Measurements from ENCODE around the gene RNU6-7. TPM values are rescaled to one million over a fixed set of nuclear protein-coding genes. Genes with fewer than 3 reads are reported as not detected.

RNU6-7 gene
- not detected for total RNA-seq
- long read RNA-seq = 0 reads

DNA sequence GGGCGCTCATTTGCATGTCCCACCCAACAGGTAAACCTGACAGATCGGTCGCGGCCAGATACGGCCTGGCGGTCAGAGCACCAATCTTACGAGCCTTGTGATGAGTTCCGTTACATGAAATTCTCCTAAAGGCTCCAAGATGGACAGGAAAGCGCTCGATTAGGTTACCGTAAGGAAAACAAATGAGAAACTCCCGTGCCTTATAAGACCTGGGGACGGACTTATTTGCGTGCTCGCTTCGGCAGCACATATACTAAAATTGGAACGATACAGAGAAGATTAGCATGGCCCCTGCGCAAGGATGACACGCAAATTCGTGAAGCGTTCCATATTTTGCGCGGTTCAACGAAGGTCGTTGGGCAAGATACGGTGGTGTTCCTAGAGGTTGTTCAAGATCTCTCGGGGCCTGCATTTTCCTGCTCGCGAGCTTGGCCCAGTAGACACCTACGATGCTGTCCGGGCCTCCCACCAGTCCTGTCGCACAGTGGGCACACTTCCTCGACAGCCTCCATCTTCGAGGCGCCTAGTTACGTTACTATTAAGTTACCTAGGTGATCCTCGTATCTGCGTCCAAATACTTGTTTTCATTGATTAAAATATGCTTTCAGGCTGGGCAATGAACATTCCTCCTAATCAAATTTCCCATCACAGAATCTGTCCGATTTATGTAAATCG, at the start of gene RNU6-7:
Gene RNU6-7 (plus strand): TSS at position 230 of the 675 bp plus-strand sequence.
- ATAC-seq (peak in 1 of 4 donors; percentile 1), DNase-seq (peak in 1 of 3 donors; percentile 29)
- TF ChIP-seq, protein P1, sequence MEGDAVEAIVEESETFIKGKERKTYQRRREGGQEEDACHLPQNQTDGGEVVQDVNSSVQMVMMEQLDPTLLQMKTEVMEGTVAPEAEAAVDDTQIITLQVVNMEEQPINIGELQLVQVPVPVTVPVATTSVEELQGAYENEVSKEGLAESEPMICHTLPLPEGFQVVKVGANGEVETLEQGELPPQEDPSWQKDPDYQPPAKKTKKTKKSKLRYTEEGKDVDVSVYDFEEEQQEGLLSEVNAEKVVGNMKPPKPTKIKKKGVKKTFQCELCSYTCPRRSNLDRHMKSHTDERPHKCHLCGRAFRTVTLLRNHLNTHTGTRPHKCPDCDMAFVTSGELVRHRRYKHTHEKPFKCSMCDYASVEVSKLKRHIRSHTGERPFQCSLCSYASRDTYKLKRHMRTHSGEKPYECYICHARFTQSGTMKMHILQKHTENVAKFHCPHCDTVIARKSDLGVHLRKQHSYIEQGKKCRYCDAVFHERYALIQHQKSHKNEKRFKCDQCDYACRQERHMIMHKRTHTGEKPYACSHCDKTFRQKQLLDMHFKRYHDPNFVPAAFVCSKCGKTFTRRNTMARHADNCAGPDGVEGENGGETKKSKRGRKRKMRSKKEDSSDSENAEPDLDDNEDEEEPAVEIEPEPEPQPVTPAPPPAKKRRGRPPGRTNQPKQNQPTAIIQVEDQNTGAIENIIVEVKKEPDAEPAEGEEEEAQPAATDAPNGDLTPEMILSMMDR (IDR thresholded peaks at IDR 0.05) = no peak
- TF ChIP-seq POLR2A (IDR thresholded peaks at IDR 0.05) = no peak
- Histone ChIP-seq H3K27ac (peak within 1 kb of the TSS; percentile 89 to 96 (median 91)), H3K4me3 (peak within 1 kb of the TSS; percentile 68 to 84 (median 72)), H3K36me3 (no peaks in the 10 kb centered on the region), H3K27me3 (no peaks in the 10 kb centered on the region), H3K9me3 (no peaks in the 10 kb centered on the region), H3K4me1 (peaks cover 0 to 10% (median 2%) of the 10 kb centered on the region in 4 donors)
- intact Hi-C loops (cut with DNase I) = no loop called here
- WGBS (ENCODE audit: insufficient coverage, low coverage, low lambda C conversion rate, missing lambda C conversion rate) = 4% methylated on average over 21 of the region's 40 CpGs

- DNase-seq (no peak), ATAC-seq (no peak)
- H3K4me3 ChIP-seq = no peak overlapping the region
- H3K36me3 ChIP-seq = no peaks in the 10 kb centered on the region
- intact Hi-C loops (cut with DNase I) = no loop called here
- H3K27me3 ChIP-seq = no peaks in the 10 kb centered on the region
- WGBS (ENCODE audit: insufficient coverage, low coverage, low lambda C conversion rate, missing lambda C conversion rate) = 72% methylated on average over 2 of the region's 2 CpGs
- no peak overlapping the region for H3K27ac ChIP-seq
- H3K4me1 ChIP-seq = no peaks in the 10 kb centered on the region
- TF ChIP-seq POLR2A (IDR thresholded peaks at IDR 0.05) = no peak
- TF ChIP-seq, protein P1 (IDR thresholded peaks at IDR 0.05) = no peak
- no peaks in the 10 kb centered on the region for H3K9me3 ChIP-seq
Measured at GRCh38 chr14:32166029-32166428, 35.8 kb upstream of the RNU6-7 start.

GRCh38 chr14:32166924-32167323, 34.9 kb upstream of the RNU6-7 start:
- H3K4me3 ChIP-seq = no peak overlapping the region
- no peaks in the 10 kb centered on the region for H3K27me3 ChIP-seq
- no peaks in the 10 kb centered on the region for H3K4me1 ChIP-seq
- H3K27ac ChIP-seq = no peak overlapping the region
- no peaks in the 10 kb centered on the region for H3K36me3 ChIP-seq
- no peaks in the 10 kb centered on the region for H3K9me3 ChIP-seq
- TF ChIP-seq, protein P1 (IDR thresholded peaks at IDR 0.05) = no peak
- TF ChIP-seq POLR2A (IDR thresholded peaks at IDR 0.05) = no peak
- DNase-seq (no peak), ATAC-seq (no peak)
- WGBS (ENCODE audit: insufficient coverage, low coverage, low lambda C conversion rate, missing lambda C conversion rate) = 83% methylated on average over 1 of the region's 1 CpG
- intact Hi-C loops (cut with DNase I) = no loop called here

GRCh38 chr14:32167907-32168306, 33.9 kb upstream of the RNU6-7 start:
- TF ChIP-seq POLR2A (IDR thresholded peaks at IDR 0.05) = no peak
- TF ChIP-seq, protein P1 (IDR thresholded peaks at IDR 0.05) = no peak
- 50% methylated on average over 1 of the region's 3 CpGs for WGBS (ENCODE audit: insufficient coverage, low coverage, low lambda C conversion rate, missing lambda C conversion rate)
- DNase-seq = no peak
- Histone ChIP-seq H3K9me3 (no peaks in the 10 kb centered on the region), H3K36me3 (no peaks in the 10 kb centered on the region), H3K4me3 (no peak overlapping the region), H3K4me1 (no peaks in the 10 kb centered on the region), H3K27ac (no peak overlapping the region), H3K27me3 (no peaks in the 10 kb centered on the region)
- intact Hi-C loops (cut with DNase I) = no loop called here
- ATAC-seq = no peak
